ENCODE measurements around the gene RHOH. TPM values are rescaled to one million over a fixed set of nuclear protein-coding genes. Genes with fewer than 3 reads are reported as not detected.

RHOH gene
- total and polyA plus RNA-seq, 9 of the 15 experiments (the other 6 are each of a cell fraction or from before 2014, with no cell fraction given), result 14.3 to 37.7 (median 23.2) TPM

GRCh38 chr4:40196724-40197281, at the start of gene RHOH (continued):
- no peak for TF ChIP-seq FOXJ2 (tag; IDR thresholded peaks at IDR 0.05)
- TF ChIP-seq ARID1B (IDR thresholded peaks at IDR 0.05), result 0 out of 2 replicates have a peak, but pooled peaks have one; percentile 32
- TF ChIP-seq ZNF764 (CRISPR knock-in tag; IDR thresholded peaks at IDR 0.05; ENCODE audit: low read depth), result no peak
- TF ChIP-seq ZHX1 (conservative IDR thresholded peaks at IDR 0.05; ENCODE audit: low read length), result no peak
- TF ChIP-seq TEAD1 (CRISPR knock-in tag; IDR thresholded peaks at IDR 0.05), result no peak
- peak; percentile 16; the same call in 1 of the 2 replicates for TF ChIP-seq EP300 (IDR thresholded peaks at IDR 0.05; ENCODE audit: low read length)
- no peak for TF ChIP-seq SMAD2 (IDR thresholded peaks at IDR 0.05; ENCODE audit: low read depth, low read length)
- TF ChIP-seq, protein P1, sequence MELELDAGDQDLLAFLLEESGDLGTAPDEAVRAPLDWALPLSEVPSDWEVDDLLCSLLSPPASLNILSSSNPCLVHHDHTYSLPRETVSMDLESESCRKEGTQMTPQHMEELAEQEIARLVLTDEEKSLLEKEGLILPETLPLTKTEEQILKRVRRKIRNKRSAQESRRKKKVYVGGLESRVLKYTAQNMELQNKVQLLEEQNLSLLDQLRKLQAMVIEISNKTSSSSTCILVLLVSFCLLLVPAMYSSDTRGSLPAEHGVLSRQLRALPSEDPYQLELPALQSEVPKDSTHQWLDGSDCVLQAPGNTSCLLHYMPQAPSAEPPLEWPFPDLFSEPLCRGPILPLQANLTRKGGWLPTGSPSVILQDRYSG (tag; conservative IDR thresholded peaks at IDR 0.05; ENCODE audit: low read depth), result 0 out of 2 replicates have a peak, but pooled peaks have one; percentile 30
- peak; percentile 50 for TF ChIP-seq ETV1 (tag; conservative IDR thresholded peaks at IDR 0.05; ENCODE audit: low read depth)
- TF ChIP-seq ZKSCAN8 (CRISPR knock-in tag; IDR thresholded peaks at IDR 0.05), result 0 out of 2 replicates have a peak, but pooled peaks have one; percentile 14
- no peak for TF ChIP-seq SFPQ (IDR thresholded peaks at IDR 0.05; ENCODE audit: low read depth, low read length)
- no peak for TF ChIP-seq NFIC (IDR thresholded peaks at IDR 0.05)
- TF ChIP-seq BACH1 (tag; IDR thresholded peaks at IDR 0.05), result peak; percentile 75; the same call in 1 of the 2 replicates
- TF ChIP-seq RBM14 (IDR thresholded peaks at IDR 0.05; ENCODE audit: borderline replicate concordance, insufficient read depth, low read depth, low read length), result no peak
- TF ChIP-seq PRDM10 (IDR thresholded peaks at IDR 0.05; ENCODE audit: partially characterized antibody), result peak; percentile 87
- TF ChIP-seq SMARCB1 (IDR thresholded peaks at IDR 0.05; ENCODE audit: insufficient read length, low read depth), result no peak
- no peak for TF ChIP-seq ZNF143 (CRISPR knock-in tag; IDR thresholded peaks at IDR 0.05)
- TF ChIP-seq SP1 (CRISPR knock-in tag; IDR thresholded peaks at IDR 0.05), result no peak
- no peak for TF ChIP-seq TARDBP (IDR thresholded peaks at IDR 0.05)

All from K562 (cell line).